Adrenal gland (tissue), 5 donors: ENCODE data around the gene ADAMTSL5.

ENCODE experiments used
- POLR2A ChIP-seq, 2 donors: fragments of 450-650 bp; IDR thresholded peaks; one replicate each; pipeline ENCODE4 v1.6.1; 2017; ENCODE audit warnings: antibody characterized with exemption in 2 of 2, mild to moderate bottlenecking in 2 of 2, moderate library complexity in 1 of 2
- TF ChIP-seq, protein P1 (sequence below), 6 experiments: fragments of 450-650 bp in 4 of 6; fragments of 200-600 bp in 2 of 6; sonication (generic) in 1 of 6; IDR thresholded peaks; 1 replicate in 5 of 6; 2 replicates in 1 of 6; pipeline versions ENCODE4 v1.5.1 to v1.8.0; 2016 to 2021; ENCODE audit warnings: antibody characterized with exemption in 6 of 6, mild to moderate bottlenecking in 2 of 6, moderate library complexity in 1 of 6
- donor health status: DM: no; HTN: no; CAD: no.

DNA sequence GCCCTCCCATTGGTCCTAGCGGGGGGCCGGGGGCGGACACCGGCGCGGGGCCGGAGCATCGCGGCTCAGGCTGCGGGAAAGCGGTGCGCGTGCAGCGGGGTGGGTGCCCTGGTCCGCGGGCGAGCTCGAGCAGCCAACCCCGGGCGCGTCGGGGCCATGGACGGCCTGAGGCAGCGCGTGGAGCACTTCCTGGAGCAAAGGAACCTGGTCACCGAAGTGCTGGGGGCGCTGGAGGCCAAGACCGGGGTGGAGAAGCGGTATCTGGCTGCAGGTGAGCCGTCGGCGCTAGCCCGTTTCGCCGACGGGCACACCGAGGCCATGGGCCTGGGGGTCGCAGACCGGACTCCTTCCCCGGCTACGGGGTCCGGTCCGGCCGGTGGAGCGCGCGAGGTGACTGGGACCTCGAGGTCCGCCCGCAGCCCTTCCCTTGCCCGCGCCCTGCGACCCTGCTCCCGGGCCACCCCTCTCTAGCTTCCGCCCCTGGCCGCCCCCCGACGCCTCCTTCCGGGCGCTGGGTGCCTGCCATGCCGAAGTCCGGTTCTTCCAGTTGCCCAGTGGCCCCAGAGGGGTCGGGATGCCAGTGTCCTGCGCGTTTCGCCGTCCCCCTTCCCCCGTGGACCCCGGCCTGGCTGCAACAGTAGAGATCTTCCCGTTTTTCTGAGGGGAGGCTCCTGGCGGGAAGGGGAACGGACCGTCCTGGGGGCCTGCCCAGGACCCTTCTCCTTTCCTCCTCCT is 21.5 kb downstream of the ADAMTSL5 start, which contains the start of gene REEP6:
- TF ChIP-seq, protein P1, sequence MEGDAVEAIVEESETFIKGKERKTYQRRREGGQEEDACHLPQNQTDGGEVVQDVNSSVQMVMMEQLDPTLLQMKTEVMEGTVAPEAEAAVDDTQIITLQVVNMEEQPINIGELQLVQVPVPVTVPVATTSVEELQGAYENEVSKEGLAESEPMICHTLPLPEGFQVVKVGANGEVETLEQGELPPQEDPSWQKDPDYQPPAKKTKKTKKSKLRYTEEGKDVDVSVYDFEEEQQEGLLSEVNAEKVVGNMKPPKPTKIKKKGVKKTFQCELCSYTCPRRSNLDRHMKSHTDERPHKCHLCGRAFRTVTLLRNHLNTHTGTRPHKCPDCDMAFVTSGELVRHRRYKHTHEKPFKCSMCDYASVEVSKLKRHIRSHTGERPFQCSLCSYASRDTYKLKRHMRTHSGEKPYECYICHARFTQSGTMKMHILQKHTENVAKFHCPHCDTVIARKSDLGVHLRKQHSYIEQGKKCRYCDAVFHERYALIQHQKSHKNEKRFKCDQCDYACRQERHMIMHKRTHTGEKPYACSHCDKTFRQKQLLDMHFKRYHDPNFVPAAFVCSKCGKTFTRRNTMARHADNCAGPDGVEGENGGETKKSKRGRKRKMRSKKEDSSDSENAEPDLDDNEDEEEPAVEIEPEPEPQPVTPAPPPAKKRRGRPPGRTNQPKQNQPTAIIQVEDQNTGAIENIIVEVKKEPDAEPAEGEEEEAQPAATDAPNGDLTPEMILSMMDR (IDR thresholded peaks at IDR 0.05) = no peak
- TF ChIP-seq POLR2A (IDR thresholded peaks at IDR 0.05) = peak; percentile 12 to 85
